Thyroid gland (tissue), 4 donors: ENCODE data around the gene DNAJC19. TPM values are rescaled to one million over a fixed set of nuclear protein-coding genes. Genes with fewer than 3 reads are reported as not detected.

ENCODE experiments used
- DNase-seq, 2 donors: peaks; one replicate each; pipeline ENCODE4 v3.0.0-alpha.2; 2019
- H3K27ac ChIP-seq, 3 donors: fragments of 200-600 bp; sonication (generic); 1 replicate in 2 of 3; 2 replicates in 1 of 3; pipeline ENCODE4 v1.5.1; 2016 to 2019; ENCODE audit warnings: mild to moderate bottlenecking in 1 of 3, moderate library complexity in 1 of 3
- H3K27me3 ChIP-seq: fragments of 200-600 bp; sonication (generic); one replicate; pipeline ENCODE4 v1.5.1; 2019
- H3K36me3 ChIP-seq, 2 donors: fragments of 200-600 bp; sonication (generic); one replicate each; pipeline ENCODE4 v1.5.1; 2016 to 2019
- H3K4me1 ChIP-seq, 2 donors: fragments of 200-600 bp; sonication (generic); one replicate each; pipeline ENCODE4 v1.5.1; 2017 to 2019
- H3K4me3 ChIP-seq, 3 donors: fragments of 200-600 bp; sonication (generic); replicated peaks in 1 of 3; 1 replicate in 2 of 3; 2 replicates in 1 of 3; pipeline ENCODE4 v1.5.1; 2016; ENCODE audit warnings: mild to moderate bottlenecking in 1 of 3
- H3K9me3 ChIP-seq: fragments of 200-600 bp; sonication (generic); one replicate; pipeline ENCODE4 v1.5.1; 2017
- CTCF ChIP-seq, 6 experiments: fragments of 200-600 bp in 3 of 6; fragments of 450-650 bp in 3 of 6; sonication (generic) in 3 of 6; IDR thresholded peaks; one replicate each; pipeline ENCODE4 v1.5.1; 2016 to 2019; ENCODE audit warnings: antibody characterized with exemption in 6 of 6, mild to moderate bottlenecking in 2 of 6, inconsistent platforms in 1 of 6, moderate library complexity in 1 of 6
- POLR2A ChIP-seq, 2 donors: fragments of 450-650 bp; IDR thresholded peaks; one replicate each; pipeline ENCODE4 v1.6.1; 2017; ENCODE audit warnings: antibody characterized with exemption in 2 of 2, mild to moderate bottlenecking in 2 of 2, moderate library complexity in 1 of 2
- WGBS, 2 donors: methylation state at CpG; one replicate each; pipeline ENCODE4 v1.1.5; 2017; 5-methylcytosine and 5-hydroxymethylcytosine counted together
- intact Hi-C: fragments of 100-400 bp; cut with DNase I; formaldehyde crosslinking; loops from one replicate; pipeline ENCODE4 v1.15.1; 2023
- total RNA-seq, 4 donors: library from RNA; depleted of rRNA; stranded (reverse); fragments of >200 nt; gene quantifications; one replicate each; pipeline ENCODE4 v1.2.3, GENCODE V29; 2016

Gene DNAJC19
- total RNA-seq, 4 donors from 2014 or later = 46.5 to 66.8 (median 56.1) TPM

- TF ChIP-seq CTCF (IDR thresholded peaks at IDR 0.05) (no peak), POLR2A (IDR thresholded peaks at IDR 0.05) (no peak)
- no peaks in the 10 kb centered on the region for H3K4me1 ChIP-seq
- no peaks in the 10 kb centered on the region for H3K9me3 ChIP-seq
- WGBS, 2 donors = 98 to 99% methylated on average over 5 of the region's 5 CpGs
- DNase-seq = no peak
- intact Hi-C loops = no loop called here
- H3K36me3 ChIP-seq = peaks cover 0 to 8% of the 10 kb centered on the region in 2 donors
- H3K27ac ChIP-seq = no peak overlapping the region
- no peak overlapping the region for H3K4me3 ChIP-seq
- no peaks in the 10 kb centered on the region for H3K27me3 ChIP-seq
These were observed 48.7 kb downstream of the DNAJC19 start for GRCh38 chr3:180940826-180941225.

GRCh38 chr3:180934638-180935037 is 54.9 kb downstream of the DNAJC19 start:
- no peak overlapping the region for H3K27ac ChIP-seq
- 93 to 95% methylated on average over 1 of the region's 1 CpG for WGBS, 2 donors
- DNase-seq = no peak
- intact Hi-C loops = no loop called here
- peaks cover 0 to 7% of the 10 kb centered on the region in 2 donors for H3K4me1 ChIP-seq
- no peaks in the 10 kb centered on the region for H3K9me3 ChIP-seq
- H3K4me3 ChIP-seq = no peak overlapping the region
- H3K36me3 ChIP-seq = peaks cover 0 to 11% of the 10 kb centered on the region in 2 donors
- H3K27me3 ChIP-seq = no peaks in the 10 kb centered on the region
- no peak for TF ChIP-seq CTCF (IDR thresholded peaks at IDR 0.05)
- TF ChIP-seq POLR2A (IDR thresholded peaks at IDR 0.05) = no peak

Other genes with a start within 250 kb of the DNAJC19 start
- gene FXR1, start 77.1 kb downstream of the DNAJC19 start, total RNA-seq = 100 to 1,000 TPM; 115 to 142 (median 133) TPM